Thyroid gland (tissue), 4 donors: Measurements from ENCODE around the gene ATL1.

ENCODE experiments used
- CTCF ChIP-seq, 6 experiments: fragments of 200-600 bp in 3 of 6; fragments of 450-650 bp in 3 of 6; sonication (generic) in 3 of 6; IDR thresholded peaks; one replicate each; pipeline ENCODE4 v1.5.1; 2016 to 2019; ENCODE audit warnings: antibody characterized with exemption in 6 of 6, mild to moderate bottlenecking in 2 of 6, inconsistent platforms in 1 of 6, moderate library complexity in 1 of 6
- POLR2A ChIP-seq, 2 donors: fragments of 450-650 bp; IDR thresholded peaks; one replicate each; pipeline ENCODE4 v1.6.1; 2017; ENCODE audit warnings: antibody characterized with exemption in 2 of 2, mild to moderate bottlenecking in 2 of 2, moderate library complexity in 1 of 2

GRCh38 chr14:50631408-50631821 lies 71.5 kb downstream of the ATL1 start:
- TF ChIP-seq POLR2A (IDR thresholded peaks at IDR 0.05) (no peak), CTCF (IDR thresholded peaks at IDR 0.05) (no peak)
